ENCODE data around the gene CYB561D2. TPM values are rescaled to one million over a fixed set of nuclear protein-coding genes. Genes with fewer than 3 reads are reported as not detected.

The CYB561D2 gene
- polyA plus RNA-seq, 1 experiment = 14.5 TPM

GRCh38 chr3:50383750-50384149 lies 33.1 kb downstream of the CYB561D2 start:
- Histone ChIP-seq H3K9me3 (ENCODE audit: control insufficient read depth, insufficient read depth, low read length) (no peaks in the 10 kb centered on the region; the same call in 1 of the 2 replicates), H3K27ac (ENCODE audit: low read depth, low read length) (no peak overlapping the region), H3K4me3 (ENCODE audit: low read depth, low read length) (no peak overlapping the region), H3K27me3 (ENCODE audit: control insufficient read depth, insufficient read depth, low read length) (peaks cover 26% of the 10 kb centered on the region)
- ChIA-PET CTCF (no interaction called here), POLR2A (no interaction called here)
- no peak for DNase-seq (ENCODE audit: low read depth, low spot score)
- no peak for TF ChIP-seq CTCF (IDR thresholded peaks at IDR 0.05; ENCODE audit: low read depth, low read length)

DNA sequence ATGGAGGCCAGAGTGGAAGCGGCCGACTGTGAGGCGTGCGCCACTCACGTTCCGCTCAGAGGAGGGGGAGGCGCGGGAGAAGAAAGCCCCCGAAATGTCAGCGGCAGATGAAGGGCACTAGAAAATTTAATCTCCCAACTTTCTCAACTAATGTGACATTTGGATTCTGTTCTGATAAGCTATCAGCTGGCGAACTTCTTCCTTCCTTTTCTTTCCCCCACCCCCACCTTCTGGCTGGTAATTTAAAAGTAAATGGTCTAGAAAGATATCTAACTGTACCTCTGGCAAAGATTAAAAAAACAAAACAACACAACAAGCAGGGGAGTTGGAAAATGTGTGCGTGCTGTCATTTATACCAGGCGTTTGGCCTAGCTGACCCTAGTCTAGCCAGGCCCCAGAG lies 35.1 kb downstream of the CYB561D2 start:
- no peak overlapping the region for H3K4me3 ChIP-seq (ENCODE audit: low read depth, low read length)
- CTCF ChIA-PET = no interaction called here
- no peak for TF ChIP-seq CTCF (IDR thresholded peaks at IDR 0.05; ENCODE audit: low read depth, low read length)
- POLR2A ChIA-PET = interaction anchor here (0.6 kb wide), 1 partner anchor 180 kb away, joined by 3 read pairs; no protein-coding TSS in a partner anchor
- no peak overlapping the region for H3K27ac ChIP-seq (ENCODE audit: low read depth, low read length)
- H3K9me3 ChIP-seq (ENCODE audit: control insufficient read depth, insufficient read depth, low read length) = no peaks in the 10 kb centered on the region; the same call in 1 of the 2 replicates
- peaks cover 29% of the 10 kb centered on the region for H3K27me3 ChIP-seq (ENCODE audit: control insufficient read depth, insufficient read depth, low read length)
- no peak for DNase-seq (ENCODE audit: low read depth, low spot score)

- no peaks in the 10 kb centered on the region; the same call in 1 of the 2 replicates for H3K9me3 ChIP-seq (ENCODE audit: control insufficient read depth, insufficient read depth, low read length)
- H3K27ac ChIP-seq (ENCODE audit: low read depth, low read length) = no peak overlapping the region
- DNase-seq (ENCODE audit: low read depth, low spot score) = no peak
- ChIA-PET POLR2A (no interaction called here), CTCF (interaction anchor here (0.5 kb wide), 1 partner anchor 161 kb away, joined by 3 read pairs; no protein-coding TSS in a partner anchor)
- TF ChIP-seq CTCF (IDR thresholded peaks at IDR 0.05; ENCODE audit: low read depth, low read length) = peak; percentile 21; the same call in 1 of the 2 replicates
- peaks cover 30% of the 10 kb centered on the region for H3K27me3 ChIP-seq (ENCODE audit: control insufficient read depth, insufficient read depth, low read length)
- H3K4me3 ChIP-seq (ENCODE audit: low read depth, low read length) = no peak overlapping the region
Measured at GRCh38 chr3:50388016-50388719, 37.5 kb downstream of the CYB561D2 start.

GRCh38 chr3:50388720-50389413 lies 38.2 kb downstream of the CYB561D2 start:
- ChIA-PET POLR2A (no interaction called here), CTCF (interaction anchor here (0.5 kb wide), 1 partner anchor 162 kb away, joined by 3 read pairs; no protein-coding TSS in a partner anchor)
- DNase-seq (ENCODE audit: low read depth, low spot score) = no peak

More at GRCh38 chr3:50388720-50389413, 38.2 kb downstream of the CYB561D2 start:
- Histone ChIP-seq H3K27me3 (ENCODE audit: control insufficient read depth, insufficient read depth, low read length) (peaks cover 31% of the 10 kb centered on the region), H3K9me3 (ENCODE audit: control insufficient read depth, insufficient read depth, low read length) (no peaks in the 10 kb centered on the region; the same call in 1 of the 2 replicates), H3K27ac (ENCODE audit: low read depth, low read length) (no peak overlapping the region), H3K4me3 (ENCODE audit: low read depth, low read length) (no peak overlapping the region)
- TF ChIP-seq CTCF (IDR thresholded peaks at IDR 0.05; ENCODE audit: low read depth, low read length) = no peak

Data from AG04450 (cell line).